ENCODE measurements around the gene TMEM74B.
"Not testable (repeated sequence)": the region's sequence is repeated elsewhere in the genome, so short reads cannot be mapped to it uniquely, and the experiment has no call there.

TMEM74B gene

DNA sequence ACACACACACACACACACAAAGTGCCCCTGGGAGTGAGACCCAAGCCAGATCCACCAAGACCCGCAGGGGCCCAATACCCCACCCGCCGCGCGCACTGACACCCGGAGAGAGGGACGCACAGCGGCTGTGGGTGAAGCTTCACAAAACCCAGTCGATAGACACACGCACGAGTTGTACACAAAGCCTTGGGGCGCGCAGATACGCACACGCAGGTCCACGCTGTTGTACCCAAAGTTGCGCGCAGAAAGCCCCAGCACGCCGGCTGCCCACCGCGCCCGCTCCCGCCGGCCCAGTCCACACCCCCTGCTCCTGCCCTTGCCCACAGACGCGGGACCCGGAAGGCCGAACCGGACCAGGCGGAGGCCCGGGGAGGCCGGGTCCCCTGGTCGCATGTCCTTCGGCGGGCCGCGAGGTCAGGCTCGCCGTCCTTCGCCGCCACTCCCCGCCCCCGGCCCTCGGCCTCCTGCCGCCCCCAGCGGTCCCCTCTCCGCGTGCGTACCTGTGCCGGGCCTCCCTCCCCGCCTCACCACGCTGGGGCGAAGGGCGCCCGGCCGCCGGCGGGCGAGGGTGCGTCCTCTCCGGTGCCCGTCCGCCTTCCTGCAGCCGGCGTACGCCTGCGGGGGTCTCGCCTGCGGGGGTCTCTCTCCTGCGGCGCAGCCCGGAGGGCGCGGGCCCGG is at the start of gene TMEM74B:
Gene TMEM74B, minus strand, starts transcription at position 344 of the 678 bp plus-strand sequence. CDS start 1,180 bp downstream, outside the sequence.
- no peak for FAIRE-seq

DNA sequence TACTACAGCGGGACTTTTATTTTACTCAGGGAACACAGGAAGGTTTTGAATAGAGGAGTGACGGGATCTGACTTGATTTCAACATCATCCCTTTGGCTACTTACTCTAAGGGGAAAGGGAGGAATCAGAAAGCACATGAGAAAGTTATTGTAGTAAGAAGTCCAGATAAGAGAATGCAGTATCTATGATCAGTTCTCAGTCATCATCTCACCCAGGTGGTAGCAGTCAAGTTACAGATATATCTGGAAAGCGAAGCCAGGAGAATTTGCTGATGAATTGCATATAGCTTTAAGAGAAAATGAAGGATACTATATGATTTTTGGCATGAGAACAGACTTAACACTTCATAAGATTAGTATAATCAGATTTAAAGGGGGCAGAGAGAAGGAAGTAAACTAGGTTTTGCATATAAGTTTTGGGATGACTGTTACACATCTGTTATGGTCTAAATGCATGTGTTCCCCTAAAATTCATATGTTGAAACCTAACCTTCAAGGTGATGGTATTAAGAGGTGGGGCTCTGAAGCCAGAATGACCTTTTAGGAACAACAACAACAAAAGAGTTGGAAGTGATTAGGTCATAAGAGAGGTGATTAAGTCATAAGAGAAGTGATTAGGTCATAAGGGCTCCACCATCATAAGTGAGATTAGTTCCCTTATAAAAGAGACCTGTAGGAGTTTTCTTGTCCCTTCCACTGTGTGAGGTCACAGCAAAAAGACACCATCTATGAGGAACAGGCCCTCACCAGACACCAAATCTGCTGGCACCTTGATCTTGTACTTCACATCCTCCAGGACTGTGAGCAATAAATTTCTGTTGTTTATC is 47.7 kb upstream of the TMEM74B start:
- FAIRE-seq, result no peak

- FAIRE-seq, result no peak
Observed at GRCh38 chr20:1229541-1229940, 44.8 kb upstream of the TMEM74B start.

DNA sequence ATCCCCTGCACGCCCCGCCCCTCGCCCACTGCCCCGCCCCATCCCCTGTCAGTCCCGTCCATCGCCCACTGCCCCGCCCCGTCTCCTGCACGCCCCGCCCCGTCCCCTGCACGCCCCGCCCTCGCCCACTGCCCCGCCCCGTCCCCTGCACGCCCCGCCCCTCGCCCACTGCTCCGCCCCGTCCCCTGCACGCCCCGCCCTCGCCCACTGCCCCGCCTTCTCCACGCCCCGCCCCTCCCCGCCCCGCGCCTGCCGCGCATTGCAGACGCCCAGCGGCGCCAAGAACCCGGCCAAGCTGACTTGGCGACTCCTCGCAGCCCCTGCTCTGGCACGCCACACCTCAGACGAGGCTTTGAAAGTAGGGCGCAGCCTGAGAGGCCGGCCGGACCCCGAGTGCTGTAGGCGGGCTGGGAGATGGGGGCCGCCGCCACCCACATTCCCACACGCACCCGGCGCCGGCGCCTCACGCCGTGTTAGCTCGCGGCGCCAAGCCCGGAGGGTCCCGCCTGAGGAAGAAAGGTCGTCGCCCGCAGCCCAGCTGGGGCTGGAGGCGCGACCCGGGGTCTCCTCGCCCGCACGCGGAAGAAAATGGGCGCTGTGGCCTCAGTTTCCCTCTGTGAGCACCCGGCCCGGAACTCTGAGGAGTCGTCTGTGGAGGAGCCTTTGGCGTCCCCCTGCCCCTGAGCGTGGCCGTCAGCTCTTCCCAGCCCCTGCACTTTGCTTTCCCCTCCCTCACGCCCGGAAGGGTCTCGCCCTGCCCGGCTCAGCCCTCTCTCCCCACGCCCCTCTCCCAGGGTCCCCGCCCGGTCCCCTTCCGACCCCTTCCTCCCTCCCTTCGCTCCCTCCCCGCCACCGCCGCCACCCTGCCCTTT is 41.2 kb upstream of the TMEM74B start, which contains the start of gene RAD21L1:
Gene RAD21L1, plus strand, starts transcription at position 262 of the 872 bp plus-strand sequence. CDS start 2,410 bp downstream, outside the sequence.
- no peak for FAIRE-seq

GRCh38 chr20:1225263-1225782 is 40.5 kb upstream of the TMEM74B start:
- FAIRE-seq, result no peak

DNA sequence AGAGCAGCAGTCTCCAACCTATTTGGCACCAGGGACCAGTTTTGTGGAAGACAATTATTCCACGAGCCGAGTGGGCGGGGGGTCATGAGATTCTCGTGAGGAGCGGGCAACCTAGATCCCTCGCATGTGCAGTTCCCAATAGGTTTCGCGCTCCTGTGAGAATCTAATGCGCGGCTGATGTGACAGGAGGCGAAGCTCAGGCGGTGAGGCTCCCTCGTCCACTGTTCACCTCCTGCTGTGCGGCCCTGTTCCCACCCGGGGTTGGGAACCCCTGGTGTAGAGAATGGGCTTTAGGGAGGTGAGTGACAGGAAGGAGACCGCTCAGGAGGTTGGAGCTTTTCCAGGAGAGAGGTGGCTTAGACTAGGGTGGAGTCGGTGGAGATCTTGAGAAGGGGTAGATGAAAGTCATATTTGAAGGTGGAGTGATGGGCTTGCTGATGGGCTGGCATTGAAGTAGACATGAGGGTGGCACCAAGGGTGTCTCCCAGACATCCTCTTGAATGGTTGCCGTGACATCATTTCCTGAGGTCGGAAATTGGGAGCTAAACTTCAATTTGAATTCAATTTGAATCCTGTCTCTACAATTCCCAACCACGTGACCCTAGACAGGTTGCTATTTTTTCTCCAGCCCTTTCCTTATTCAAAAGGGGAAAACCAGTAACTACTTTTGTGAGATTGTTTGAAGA is 39.6 kb upstream of the TMEM74B start:
- no peak for FAIRE-seq

DNA sequence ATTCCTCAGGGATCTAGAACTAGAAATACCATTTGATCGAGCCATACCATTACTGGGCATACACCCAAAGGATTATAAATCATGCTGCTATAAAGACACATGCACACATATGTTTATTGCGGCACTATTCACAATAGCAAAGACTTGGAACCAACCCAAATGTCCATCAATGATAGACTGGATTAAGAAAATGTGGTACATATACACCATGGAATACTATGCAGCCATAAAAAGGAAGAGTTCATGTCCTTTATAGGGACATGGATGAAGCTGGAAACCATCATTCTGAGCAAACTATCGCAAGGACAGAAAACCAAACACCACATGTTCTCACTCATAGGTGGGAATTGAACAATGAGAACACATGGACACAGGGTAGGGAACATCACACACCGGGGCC is 38.0 kb upstream of the TMEM74B start:
- not testable (repeated sequence) for FAIRE-seq

GRCh38 chr20:1216527-1217427 is 32.0 kb upstream of the TMEM74B start:
- not testable (repeated sequence) for FAIRE-seq

DNA sequence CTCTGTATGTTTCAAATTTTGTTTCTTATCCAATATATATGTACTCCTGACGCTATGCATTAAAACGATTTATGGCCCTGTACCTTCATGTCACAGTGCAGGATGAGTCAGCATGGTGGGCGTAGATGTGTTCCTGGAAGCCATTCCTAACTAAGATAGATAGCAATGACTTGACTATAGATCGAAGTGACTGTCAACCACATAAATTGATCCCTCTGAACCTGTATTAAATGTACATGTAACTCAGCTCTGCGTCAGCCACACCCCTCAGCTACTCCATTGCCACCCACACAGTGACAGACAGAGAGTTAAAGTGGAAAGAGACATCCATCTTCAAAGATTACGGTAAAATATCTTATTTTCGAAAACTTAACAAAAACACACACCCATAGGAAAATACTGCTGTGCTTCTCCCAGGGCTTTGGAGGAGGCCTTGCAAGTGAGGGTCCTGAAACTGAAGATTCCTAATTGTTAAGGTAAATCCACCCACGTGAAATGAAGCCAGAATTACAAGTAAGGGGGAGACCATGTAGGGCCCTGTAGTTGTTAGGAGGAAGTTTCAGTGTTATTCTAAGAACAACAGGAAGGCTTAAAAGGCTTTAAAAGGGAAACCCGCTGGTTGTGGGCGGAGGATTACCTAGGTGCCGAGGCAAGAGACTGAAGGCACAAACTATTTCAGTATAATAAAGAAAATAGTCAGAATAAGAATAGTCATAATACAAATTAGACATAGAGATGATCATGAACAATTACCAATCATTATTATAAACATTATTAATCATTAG is 30.8 kb upstream of the TMEM74B start:
- no peak for FAIRE-seq

DNA sequence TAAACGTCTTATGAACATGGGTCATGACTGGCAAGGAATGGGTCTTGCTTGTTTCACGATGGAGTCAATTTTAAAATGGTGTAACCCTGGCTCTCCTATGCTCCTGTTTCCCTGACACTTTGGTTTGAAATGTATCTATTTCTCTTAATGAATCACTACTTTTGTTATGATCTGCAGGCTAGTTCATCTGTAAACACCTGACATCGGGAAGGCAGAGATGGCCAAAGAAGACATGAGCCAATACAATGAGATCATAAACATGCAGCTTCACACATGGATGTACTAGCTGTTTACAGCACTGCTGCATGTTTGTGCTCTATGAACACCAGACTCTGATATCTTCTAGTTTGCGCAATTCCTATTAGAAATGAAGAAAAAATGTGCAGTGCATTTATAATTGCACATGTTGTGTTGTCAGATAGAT is 30.1 kb upstream of the TMEM74B start:
- FAIRE-seq, result no peak

DNA sequence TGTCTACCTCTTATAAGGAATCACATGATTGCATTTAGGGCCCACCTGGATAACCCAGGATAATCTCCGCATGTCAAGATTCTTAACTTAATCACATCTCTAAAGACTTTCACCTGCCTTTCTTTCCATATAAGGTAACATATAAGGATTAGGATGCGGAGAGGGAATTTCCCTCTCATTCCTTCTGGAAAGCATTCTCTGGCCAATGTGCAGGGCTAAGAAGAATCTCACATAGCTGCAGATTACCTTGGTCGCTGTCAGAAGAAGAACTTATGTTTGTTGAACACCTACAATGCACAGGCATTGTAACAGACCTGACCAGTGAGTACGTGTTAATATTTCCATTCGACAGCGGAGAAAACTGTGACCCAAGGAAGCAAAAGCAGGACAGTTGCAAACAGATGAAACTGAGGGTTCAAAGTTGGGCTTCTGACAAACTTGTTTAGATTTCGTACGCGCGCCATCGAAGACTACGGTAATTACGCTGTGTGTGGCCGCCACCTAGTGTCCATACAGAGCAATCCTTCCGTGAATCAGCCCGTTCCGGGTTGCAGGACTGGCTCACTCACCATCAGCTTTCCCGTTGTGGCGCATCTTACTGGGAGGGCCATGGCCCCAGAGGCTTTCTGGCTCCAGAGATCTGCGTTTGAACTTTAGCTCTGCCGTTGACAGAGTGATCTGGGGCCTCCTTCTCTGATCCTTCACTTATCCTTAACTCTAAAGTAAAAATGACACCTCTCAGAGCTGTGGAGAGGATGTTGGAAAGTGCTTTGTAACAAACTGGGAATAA is 28.0 kb upstream of the TMEM74B start:
- FAIRE-seq, result no peak

- FAIRE-seq, result no peak
Observed at GRCh38 chr20:1212023-1212422, 27.2 kb upstream of the TMEM74B start.

GRCh38 chr20:1210501-1210900 is 25.7 kb upstream of the TMEM74B start:
- FAIRE-seq, result no peak

- no peak for FAIRE-seq
Observed at GRCh38 chr20:1209447-1210387, 24.9 kb upstream of the TMEM74B start.

- no peak for FAIRE-seq
Observed at GRCh38 chr20:1207293-1207878, 22.6 kb upstream of the TMEM74B start.

DNA sequence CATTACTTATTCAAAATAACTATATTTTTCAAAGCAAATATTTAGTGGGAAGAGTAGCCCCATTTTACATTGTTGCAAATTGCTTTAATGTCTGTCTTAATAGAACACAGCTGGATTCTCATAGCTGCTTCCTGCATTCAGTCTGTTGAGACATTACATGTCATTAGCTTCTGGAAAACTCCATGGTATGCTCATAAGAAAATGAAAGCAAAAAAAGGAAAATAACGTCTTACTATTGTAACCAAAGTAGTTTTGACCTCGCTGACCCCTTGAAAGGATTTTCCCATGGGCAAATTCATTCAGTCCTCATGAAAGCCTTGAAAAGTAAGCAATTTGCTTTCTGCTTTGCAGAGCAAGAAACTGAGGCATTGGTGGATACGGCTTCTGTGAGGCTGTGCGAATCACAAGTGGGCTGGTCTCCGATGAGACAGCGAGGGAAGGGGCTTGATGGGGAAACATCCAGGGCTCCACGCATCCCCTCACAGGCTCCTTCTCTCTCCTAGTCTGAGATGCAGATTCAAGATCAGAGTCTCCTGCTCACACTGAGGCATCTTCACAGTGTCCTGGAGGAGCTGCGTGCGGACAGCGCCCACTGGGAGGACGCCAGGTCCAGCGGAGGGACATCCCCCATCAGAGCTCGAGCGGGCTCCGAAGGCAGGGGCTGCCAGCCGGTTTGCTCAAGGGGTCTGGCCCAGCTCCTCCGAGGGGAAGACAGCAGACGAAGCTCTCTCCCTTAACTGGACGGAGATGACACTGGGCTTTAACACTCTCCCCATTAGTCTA is 21.8 kb upstream of the TMEM74B start:
- no peak for FAIRE-seq

DNA sequence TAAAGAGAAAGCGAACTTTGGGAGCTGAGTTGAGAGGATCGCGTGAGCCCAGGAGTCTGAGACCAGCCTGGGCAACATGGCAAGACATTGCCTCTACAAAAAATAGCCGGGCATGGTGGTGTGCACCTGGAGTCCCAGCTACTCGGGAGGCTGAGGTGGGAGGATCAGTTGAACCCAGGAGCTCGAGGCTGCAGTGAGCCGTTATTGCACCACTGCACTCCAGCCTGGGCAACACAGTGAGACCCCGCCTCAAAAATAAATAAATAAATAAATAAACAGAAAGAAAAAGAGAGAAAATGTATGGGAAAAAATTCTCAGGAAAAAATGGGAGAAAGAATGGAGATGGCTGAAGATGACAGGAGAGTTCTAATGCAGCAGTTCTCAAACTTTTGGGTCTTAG is 21.0 kb upstream of the TMEM74B start:
- FAIRE-seq, result no peak
